NB4 (cell line): Measurements from ENCODE around the gene COPS4.
"Not testable (repeated sequence)": the region's sequence is repeated elsewhere in the genome, so short reads cannot be mapped to it uniquely, and the experiment has no call there.

Experiments used
- DNase-seq: peaks from one replicate; pipeline ENCODE4 v3.0.0; 2010; ENCODE audit warnings: low read depth
- H3K4me3 ChIP-seq: one replicate; pipeline ENCODE4 v1.5.1; 2011; ENCODE audit warnings: mild to moderate bottlenecking, low read depth, low read length, moderate library complexity
- CTCF ChIP-seq: IDR thresholded peaks from one replicate; pipeline ENCODE4 v1.5.1; 2012; ENCODE audit warnings: low read depth, low read length
- MYC ChIP-seq: IDR thresholded peaks from 2 replicates; pipeline ENCODE4 v1.6.1; 2011; ENCODE audit warnings: low read depth, low read length
- POLR2A ChIP-seq: IDR thresholded peaks from 2 replicates; pipeline ENCODE4 v1.6.1; 2011; ENCODE audit warnings: mild to moderate bottlenecking; ENCODE audit not compliant: insufficient read length; ENCODE audit errors: extremely low read depth
- TF ChIP-seq, protein P1 (sequence below): IDR thresholded peaks from 2 replicates; pipeline ENCODE4 v1.6.1; 2011; ENCODE audit warnings: low read depth, low read length

The COPS4 gene

DNA sequence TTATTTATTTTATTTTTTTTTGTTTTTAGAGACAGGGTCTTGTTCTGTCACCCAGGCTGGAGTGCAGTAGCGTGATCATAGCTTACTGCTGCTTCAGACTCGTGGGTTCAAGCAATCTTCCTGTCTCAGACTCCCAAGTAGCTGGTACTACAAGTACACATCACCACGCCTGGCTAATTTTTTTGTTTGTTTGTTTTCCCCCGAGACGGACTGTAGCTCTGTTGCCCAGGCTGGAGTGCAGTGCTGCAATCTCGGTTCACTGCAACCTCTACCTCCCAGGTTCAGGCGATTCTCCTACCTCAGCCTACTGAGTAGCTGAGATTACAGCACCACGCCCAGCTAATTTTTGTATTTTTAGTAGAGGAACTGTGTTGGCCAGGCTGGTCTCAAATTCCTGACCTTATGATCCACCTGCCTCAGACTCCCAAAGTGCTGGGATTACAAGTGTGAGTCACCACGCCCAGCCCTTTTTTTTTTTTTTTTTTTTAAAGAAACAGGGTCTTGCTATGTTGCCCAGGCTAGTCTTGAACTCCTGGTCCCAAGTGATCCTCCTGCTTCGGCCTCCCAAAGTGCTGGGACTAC, 32.2 kb downstream of the COPS4 start:
- no peak overlapping the region for H3K4me3 ChIP-seq
- TF ChIP-seq MYC (no peak), CTCF (no peak), POLR2A (no peak)
- TF ChIP-seq, protein P1, sequence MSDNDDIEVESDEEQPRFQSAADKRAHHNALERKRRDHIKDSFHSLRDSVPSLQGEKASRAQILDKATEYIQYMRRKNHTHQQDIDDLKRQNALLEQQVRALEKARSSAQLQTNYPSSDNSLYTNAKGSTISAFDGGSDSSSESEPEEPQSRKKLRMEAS: no peak
- DNase-seq: no peak

- TF ChIP-seq MYC: no peak
- TF ChIP-seq CTCF: no peak
- TF ChIP-seq, protein P1: no peak
- no peak overlapping the region for H3K4me3 ChIP-seq
- DNase-seq: no peak
Measured at GRCh38 chr4:83071116-83071515, 36.1 kb downstream of the COPS4 start.

DNA sequence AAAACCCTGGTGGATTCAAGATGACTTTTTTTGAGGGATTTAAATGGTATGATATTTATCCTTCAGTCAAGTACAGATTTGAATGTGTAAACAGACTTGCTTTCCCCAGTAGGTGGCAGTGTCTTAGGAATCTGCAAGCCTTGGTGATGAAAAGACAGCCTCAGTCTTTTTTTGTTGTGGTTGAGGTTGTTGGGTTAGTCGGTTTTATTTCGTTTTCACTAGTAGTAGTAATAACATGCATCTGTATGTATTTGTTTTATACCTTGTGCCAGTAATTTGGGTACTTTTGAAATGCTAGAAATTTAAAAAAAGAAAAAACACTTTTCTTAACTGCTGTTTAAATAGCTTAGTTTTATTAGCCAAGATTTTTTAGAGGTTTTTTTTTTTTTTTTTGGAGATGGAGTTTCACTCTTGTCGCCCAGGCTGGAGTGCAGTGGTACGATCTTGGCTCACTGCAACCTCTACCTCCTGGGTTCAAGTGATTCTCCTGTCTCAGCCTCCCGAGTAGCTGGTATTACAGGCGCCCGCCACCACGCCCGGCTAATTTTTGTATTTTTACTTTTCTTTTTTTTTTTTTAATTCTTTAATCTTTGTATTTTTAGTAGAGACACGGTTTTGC, 39.2 kb downstream of the COPS4 start:
- no peak for TF ChIP-seq POLR2A
- peak; percentile 77 for TF ChIP-seq CTCF
- peak; percentile 88 for DNase-seq
- H3K4me3 ChIP-seq: no peak overlapping the region

DNA sequence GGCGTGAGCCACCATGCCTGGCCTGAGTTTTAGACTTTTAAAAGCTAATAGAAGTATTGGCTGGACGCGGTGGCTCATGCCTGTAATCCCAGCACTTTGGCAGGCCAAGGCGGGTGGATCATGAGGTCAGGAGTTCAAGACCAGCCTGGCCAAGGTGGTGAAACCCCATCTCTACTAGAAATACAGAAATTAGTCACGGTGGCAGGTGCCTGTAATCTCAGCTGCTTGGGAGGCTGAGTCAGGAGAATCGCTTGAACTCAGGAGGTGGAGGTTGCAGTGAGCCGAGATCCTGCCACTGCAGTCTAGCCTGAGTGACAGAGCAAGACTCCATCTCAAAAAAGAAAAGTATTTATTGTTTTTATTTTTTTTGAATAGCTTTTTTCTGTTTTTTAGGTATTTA, 39.8 kb downstream of the COPS4 start:
- not testable (repeated sequence) for H3K4me3 ChIP-seq, DNase-seq

- DNase-seq: no peak
- H3K4me3 ChIP-seq: no peak overlapping the region
- TF ChIP-seq CTCF: no peak
- TF ChIP-seq POLR2A: no peak
- TF ChIP-seq, protein P1: no peak
- TF ChIP-seq MYC: no peak
Measured at GRCh38 chr4:83075311-83076095, 40.5 kb downstream of the COPS4 start.

- H3K4me3 ChIP-seq: no peak overlapping the region
- DNase-seq: peak; percentile 27
- TF ChIP-seq, protein P1: no peak
- TF ChIP-seq MYC (no peak), POLR2A (no peak), CTCF (no peak)
Measured at GRCh38 chr4:83080561-83080960, 45.6 kb downstream of the COPS4 start.
